Measurements from ENCODE around the gene ASS1. TPM values are rescaled to one million over a fixed set of nuclear protein-coding genes. Genes with fewer than 3 reads are reported as not detected.

The ASS1 gene
- total RNA-seq, 1 experiment from 2014 or later, result 249 TPM

- DNase-seq (ENCODE audit: low read depth), result no peak
Observed at GRCh38 chr9:130418776-130419175, 26.0 kb upstream of the ASS1 start.

- DNase-seq (ENCODE audit: low read depth), result no peak
Observed at GRCh38 chr9:130419521-130420035, 25.2 kb upstream of the ASS1 start.

- DNase-seq (ENCODE audit: low read depth), result no peak
Observed at GRCh38 chr9:130421154-130421801, 23.5 kb upstream of the ASS1 start.

GRCh38 chr9:130421802-130422276 is 22.9 kb upstream of the ASS1 start:
- peak; percentile 94 for DNase-seq (ENCODE audit: low read depth)

GRCh38 chr9:130422546-130422945 is 22.2 kb upstream of the ASS1 start:
- DNase-seq (ENCODE audit: low read depth), result peak; percentile 26

- DNase-seq (ENCODE audit: low read depth), result no peak
Observed at GRCh38 chr9:130423272-130423671, 21.5 kb upstream of the ASS1 start.

GRCh38 chr9:130424595-130425454 is 19.9 kb upstream of the ASS1 start:
- DNase-seq (ENCODE audit: low read depth), result no peak

- DNase-seq (ENCODE audit: low read depth), result no peak
Observed at GRCh38 chr9:130425741-130426466, 18.9 kb upstream of the ASS1 start.

- no peak for DNase-seq (ENCODE audit: low read depth)
Observed at GRCh38 chr9:130426467-130426773, 18.3 kb upstream of the ASS1 start.

- peak; percentile 94 for DNase-seq (ENCODE audit: low read depth)
Observed at GRCh38 chr9:130426883-130427282, 17.9 kb upstream of the ASS1 start.

- no peak for DNase-seq (ENCODE audit: low read depth)
Observed at GRCh38 chr9:130427326-130427725, 17.4 kb upstream of the ASS1 start.

GRCh38 chr9:130428086-130428665 is 16.6 kb upstream of the ASS1 start:
- no peak for DNase-seq (ENCODE audit: low read depth)

GRCh38 chr9:130429381-130429780 is 15.4 kb upstream of the ASS1 start:
- no peak for DNase-seq (ENCODE audit: low read depth)

- no peak for DNase-seq (ENCODE audit: low read depth)
Observed at GRCh38 chr9:130429831-130430230, 14.9 kb upstream of the ASS1 start.

GRCh38 chr9:130430232-130430631 is 14.5 kb upstream of the ASS1 start:
- no peak for DNase-seq (ENCODE audit: low read depth)

GRCh38 chr9:130430734-130431535 is 13.8 kb upstream of the ASS1 start:
- DNase-seq (ENCODE audit: low read depth), result no peak

GRCh38 chr9:130431536-130432303 is 13.0 kb upstream of the ASS1 start:
- DNase-seq (ENCODE audit: low read depth), result no peak

GRCh38 chr9:130432362-130432761 is 12.4 kb upstream of the ASS1 start:
- no peak for DNase-seq (ENCODE audit: low read depth)

GRCh38 chr9:130432796-130433167 is 12.0 kb upstream of the ASS1 start:
- DNase-seq (ENCODE audit: low read depth), result no peak

GRCh38 chr9:130433168-130433946 is 11.4 kb upstream of the ASS1 start:
- peak; percentile 62 for DNase-seq (ENCODE audit: low read depth)
